HEK293T (cell line): ENCODE data around the gene CFP.

ENCODE experiments used
- ARNT ChIP-seq: fragments of 450-650 bp; IDR thresholded peaks from 2 replicates; pipeline ENCODE4 v1.6.1; 2017; ENCODE audit warnings: mild to moderate bottlenecking
- NFRKB ChIP-seq: fragments of 450-650 bp; IDR thresholded peaks from 2 replicates; pipeline ENCODE4 v1.6.1; 2016; ENCODE audit warnings: mild to moderate bottlenecking, moderate library complexity
- TARDBP ChIP-seq: fragments of 450-650 bp; IDR thresholded peaks from 2 replicates; pipeline ENCODE4 v1.6.1; 2016

DNA sequence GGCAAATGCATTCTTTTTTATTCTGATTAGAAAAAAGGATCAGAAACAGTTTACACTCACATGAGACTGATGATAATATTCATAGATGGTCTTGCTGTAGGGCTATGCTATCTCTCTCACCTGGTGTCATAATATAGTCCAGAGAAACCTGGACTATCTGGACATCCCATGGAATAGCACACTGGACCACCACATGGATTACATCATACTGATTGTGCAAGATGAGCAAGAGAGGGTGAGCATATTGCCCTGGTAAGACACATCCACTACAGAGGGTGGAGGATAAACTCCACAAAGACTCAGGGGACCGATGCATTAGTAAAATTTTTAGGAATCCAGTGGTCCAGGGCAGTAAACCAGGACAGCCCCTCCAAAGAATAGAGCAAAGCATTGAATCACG lies 18.2 kb downstream of the CFP start:
- no peak for TF ChIP-seq ARNT
- no peak for TF ChIP-seq NFRKB
- no peak for TF ChIP-seq TARDBP
